Neural cell (in vitro differentiated cells): ENCODE measurements around the gene CHPF.

ENCODE experiments used
- CTCF ChIP-seq: fragments of 450-650 bp; IDR thresholded peaks from 2 replicates; pipeline ENCODE4 v1.5.1; 2014; ENCODE audit warnings: antibody characterized with exemption, mild to moderate bottlenecking, moderate library complexity; ENCODE audit not compliant: poor library complexity, severe bottlenecking
- MXI1 ChIP-seq: fragments of 450-650 bp; conservative IDR thresholded peaks from 2 replicates; pipeline ENCODE4 v1.6.1; 2014; ENCODE audit warnings: antibody characterized with exemption, mild to moderate bottlenecking; ENCODE audit not compliant: poor library complexity, severe bottlenecking
- POLR2AphosphoS5 ChIP-seq: IDR thresholded peaks from 2 replicates; pipeline ENCODE4 v1.6.1; 2012
- RAD21 ChIP-seq: fragments of 450-650 bp; conservative IDR thresholded peaks from 2 replicates; pipeline ENCODE4 v1.6.1; 2014; ENCODE audit warnings: antibody characterized with exemption, mild to moderate bottlenecking, moderate library complexity
- TAF1 ChIP-seq: IDR thresholded peaks from 2 replicates; pipeline ENCODE4 v1.6.1; 2012; ENCODE audit warnings: low read depth

- TF ChIP-seq TAF1 = no peak
- no peak for TF ChIP-seq POLR2AphosphoS5
- no peak for TF ChIP-seq CTCF
- TF ChIP-seq RAD21 = no peak
- no peak for TF ChIP-seq MXI1
Observed at GRCh38 chr2:219537657-219538488, 5.7 kb downstream of the CHPF start.
